Measurements from ENCODE around the gene NRXN3. TPM values are rescaled to one million over a fixed set of nuclear protein-coding genes. Genes with fewer than 3 reads are reported as not detected.

The NRXN3 gene
- total RNA-seq, 1 experiment from 2014 or later = not detected

DNA sequence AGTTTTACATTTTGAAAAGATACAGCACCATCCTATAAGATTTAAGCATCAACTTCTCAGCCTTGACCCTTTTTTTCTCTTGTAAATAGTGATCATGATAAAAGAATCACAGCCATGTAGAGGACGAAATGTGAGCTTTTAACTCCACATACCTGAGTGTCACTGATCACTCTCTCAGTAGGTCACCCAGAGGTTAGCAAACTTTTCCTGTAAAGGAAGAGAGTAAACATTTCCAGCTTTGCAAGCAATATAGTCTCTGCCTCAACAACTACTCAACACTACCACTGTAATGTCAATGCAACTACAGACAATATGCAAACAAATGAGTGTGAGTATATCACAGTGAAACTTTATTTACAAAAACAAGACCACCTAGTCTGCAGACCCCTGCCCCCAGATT lies 1129.0 kb downstream of the NRXN3 start:
- TF ChIP-seq EZH2 (IDR thresholded peaks at IDR 0.05) = no peak
- TF ChIP-seq TCF7L2 (IDR thresholded peaks at IDR 0.05; ENCODE audit: borderline replicate concordance, extremely low read depth, insufficient read depth, insufficient read length) = no peak
- TF ChIP-seq, protein P1, sequence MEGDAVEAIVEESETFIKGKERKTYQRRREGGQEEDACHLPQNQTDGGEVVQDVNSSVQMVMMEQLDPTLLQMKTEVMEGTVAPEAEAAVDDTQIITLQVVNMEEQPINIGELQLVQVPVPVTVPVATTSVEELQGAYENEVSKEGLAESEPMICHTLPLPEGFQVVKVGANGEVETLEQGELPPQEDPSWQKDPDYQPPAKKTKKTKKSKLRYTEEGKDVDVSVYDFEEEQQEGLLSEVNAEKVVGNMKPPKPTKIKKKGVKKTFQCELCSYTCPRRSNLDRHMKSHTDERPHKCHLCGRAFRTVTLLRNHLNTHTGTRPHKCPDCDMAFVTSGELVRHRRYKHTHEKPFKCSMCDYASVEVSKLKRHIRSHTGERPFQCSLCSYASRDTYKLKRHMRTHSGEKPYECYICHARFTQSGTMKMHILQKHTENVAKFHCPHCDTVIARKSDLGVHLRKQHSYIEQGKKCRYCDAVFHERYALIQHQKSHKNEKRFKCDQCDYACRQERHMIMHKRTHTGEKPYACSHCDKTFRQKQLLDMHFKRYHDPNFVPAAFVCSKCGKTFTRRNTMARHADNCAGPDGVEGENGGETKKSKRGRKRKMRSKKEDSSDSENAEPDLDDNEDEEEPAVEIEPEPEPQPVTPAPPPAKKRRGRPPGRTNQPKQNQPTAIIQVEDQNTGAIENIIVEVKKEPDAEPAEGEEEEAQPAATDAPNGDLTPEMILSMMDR (IDR thresholded peaks at IDR 0.05 in 2 of 3, conservative IDR thresholded peaks at IDR 0.05 in 1 of 3; ENCODE audit: borderline replicate concordance in 1 of 3, insufficient read depth in 1 of 3, low read depth in 2 of 3, low read length in 2 of 3) = no peak
- no peak for TF ChIP-seq YY1 (IDR thresholded peaks at IDR 0.05; ENCODE audit: extremely low read depth, insufficient replicate concordance, low read depth, low read length)
- TF ChIP-seq SRF (IDR thresholded peaks at IDR 0.05; ENCODE audit: low read depth) = no peak
- TF ChIP-seq CEBPB (IDR thresholded peaks at IDR 0.05; ENCODE audit: low read depth) = no peak
- no peak for TF ChIP-seq RAD21 (IDR thresholded peaks at IDR 0.05; ENCODE audit: low read depth)
- TF ChIP-seq FOSL1 (IDR thresholded peaks at IDR 0.05; ENCODE audit: low read depth) = no peak
- no peak for TF ChIP-seq EZH2phosphoT487 (IDR thresholded peaks at IDR 0.05; ENCODE audit: borderline replicate concordance)
- TF ChIP-seq, protein P2, sequence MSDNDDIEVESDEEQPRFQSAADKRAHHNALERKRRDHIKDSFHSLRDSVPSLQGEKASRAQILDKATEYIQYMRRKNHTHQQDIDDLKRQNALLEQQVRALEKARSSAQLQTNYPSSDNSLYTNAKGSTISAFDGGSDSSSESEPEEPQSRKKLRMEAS (IDR thresholded peaks at IDR 0.05) = no peak
- TF ChIP-seq SIN3A (IDR thresholded peaks at IDR 0.05; ENCODE audit: low read depth) = no peak
- TF ChIP-seq, protein P3, sequence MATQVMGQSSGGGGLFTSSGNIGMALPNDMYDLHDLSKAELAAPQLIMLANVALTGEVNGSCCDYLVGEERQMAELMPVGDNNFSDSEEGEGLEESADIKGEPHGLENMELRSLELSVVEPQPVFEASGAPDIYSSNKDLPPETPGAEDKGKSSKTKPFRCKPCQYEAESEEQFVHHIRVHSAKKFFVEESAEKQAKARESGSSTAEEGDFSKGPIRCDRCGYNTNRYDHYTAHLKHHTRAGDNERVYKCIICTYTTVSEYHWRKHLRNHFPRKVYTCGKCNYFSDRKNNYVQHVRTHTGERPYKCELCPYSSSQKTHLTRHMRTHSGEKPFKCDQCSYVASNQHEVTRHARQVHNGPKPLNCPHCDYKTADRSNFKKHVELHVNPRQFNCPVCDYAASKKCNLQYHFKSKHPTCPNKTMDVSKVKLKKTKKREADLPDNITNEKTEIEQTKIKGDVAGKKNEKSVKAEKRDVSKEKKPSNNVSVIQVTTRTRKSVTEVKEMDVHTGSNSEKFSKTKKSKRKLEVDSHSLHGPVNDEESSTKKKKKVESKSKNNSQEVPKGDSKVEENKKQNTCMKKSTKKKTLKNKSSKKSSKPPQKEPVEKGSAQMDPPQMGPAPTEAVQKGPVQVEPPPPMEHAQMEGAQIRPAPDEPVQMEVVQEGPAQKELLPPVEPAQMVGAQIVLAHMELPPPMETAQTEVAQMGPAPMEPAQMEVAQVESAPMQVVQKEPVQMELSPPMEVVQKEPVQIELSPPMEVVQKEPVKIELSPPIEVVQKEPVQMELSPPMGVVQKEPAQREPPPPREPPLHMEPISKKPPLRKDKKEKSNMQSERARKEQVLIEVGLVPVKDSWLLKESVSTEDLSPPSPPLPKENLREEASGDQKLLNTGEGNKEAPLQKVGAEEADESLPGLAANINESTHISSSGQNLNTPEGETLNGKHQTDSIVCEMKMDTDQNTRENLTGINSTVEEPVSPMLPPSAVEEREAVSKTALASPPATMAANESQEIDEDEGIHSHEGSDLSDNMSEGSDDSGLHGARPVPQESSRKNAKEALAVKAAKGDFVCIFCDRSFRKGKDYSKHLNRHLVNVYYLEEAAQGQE (IDR thresholded peaks at IDR 0.05; ENCODE audit: low read depth) = no peak
- no peak for TF ChIP-seq ZNF274 (IDR thresholded peaks at IDR 0.05; ENCODE audit: low read depth, low read length)
- no peaks in the 10 kb centered on the region for H3K4me1 ChIP-seq (ENCODE audit: control insufficient read depth in 1 of 2, insufficient read depth in 2 of 2, low read length in 2 of 2)
- no peaks in the 10 kb centered on the region for H4K20me1 ChIP-seq (ENCODE audit: insufficient read depth)
- H3K9ac ChIP-seq (ENCODE audit: low read length) = no peak overlapping the region
- DNase-seq (ENCODE audit: low read depth, low spot score) (no peak), ATAC-seq (no peak)
- POLR2A ChIA-PET = no interaction called here
- peaks cover 3 to 10% of the 10 kb centered on the region in 2 experiments; a peak in 2 of 4 replicates for H3K9me3 ChIP-seq (ENCODE audit: control insufficient read depth in 1 of 2, insufficient read depth in 1 of 2, low read depth in 1 of 2, low read length in 2 of 2)
- no peak overlapping the region for H3K4me2 ChIP-seq (ENCODE audit: low read length)
- no peaks in the 10 kb centered on the region for H3K79me2 ChIP-seq (ENCODE audit: insufficient read depth, low read length)
- H2AFZ ChIP-seq (ENCODE audit: low read depth, low read length, poor library complexity, severe bottlenecking) = no peak overlapping the region
- no peaks in the 10 kb centered on the region for H3K27me3 ChIP-seq (ENCODE audit: insufficient read depth, low read length)
- H3K36me3 ChIP-seq (ENCODE audit: control insufficient read depth in 1 of 2, insufficient read depth in 2 of 2, low read length in 2 of 2) = no peaks in the 10 kb centered on the region
- no peak overlapping the region for H3K4me3 ChIP-seq (replicated peaks in 1 of 2; ENCODE audit: low read depth in 1 of 2, low read length in 2 of 2)
- CTCF ChIA-PET = no interaction called here
- H3K9me2 ChIP-seq (ENCODE audit: insufficient read depth) = no peaks in the 10 kb centered on the region
- RAD21 ChIA-PET (ENCODE audit: low non-redundant PET in 1 of 2, low total read pairs in 2 of 2, uncharacterized antibody in 2 of 2, unreplicated experiment in 2 of 2) = no interaction called here
- no TSS peak for BruUV-seq (replicated peaks)
- no peak overlapping the region for H3K27ac ChIP-seq (ENCODE audit: low read depth, low read length)
- intact Hi-C loops (cut with micrococcal nuclease) = no loop called here

Measured in HCT116 (cell line).